Lung (tissue), 12 donors: ENCODE data around the gene NCOR1. TPM values are rescaled to one million over a fixed set of nuclear protein-coding genes. Genes with fewer than 3 reads are reported as not detected.

Experiments used
- ATAC-seq: fragments of 200-7000 bp; cut with Tn5 transposase; one replicate; pipeline ENCODE4 v1.9.1; 2020; ENCODE audit warnings: moderate number of reproducible peaks; ENCODE audit not compliant: insufficient read depth, low FRiP score
- DNase-seq, 3 donors: peaks; one replicate each; pipeline ENCODE4 v3.0.0-alpha.2; 2013 to 2017
- H3K27ac ChIP-seq, 2 donors: one replicate each; pipeline ENCODE4 v1.5.1; 2013; ENCODE audit warnings: mild to moderate bottlenecking in 2 of 2, moderate library complexity in 2 of 2, control low read depth in 1 of 2, inconsistent platforms in 1 of 2, low read depth in 1 of 2, low read length in 1 of 2
- H3K27me3 ChIP-seq, 3 donors: one replicate each; pipeline ENCODE4 v1.5.1; 2013; ENCODE audit warnings: low read length in 2 of 3; ENCODE audit not compliant: control insufficient read depth in 3 of 3, insufficient read depth in 3 of 3
- H3K36me3 ChIP-seq, 4 donors: one replicate each; pipeline ENCODE4 v1.5.1; 2013; ENCODE audit warnings: low read length in 4 of 4, mild to moderate bottlenecking in 1 of 4, moderate library complexity in 1 of 4; ENCODE audit not compliant: control insufficient read depth in 4 of 4, insufficient read depth in 4 of 4
- H3K4me1 ChIP-seq, 5 donors: one replicate each; pipeline ENCODE4 v1.5.1; 2013; ENCODE audit warnings: low read length in 5 of 5, mild to moderate bottlenecking in 2 of 5, moderate library complexity in 1 of 5; ENCODE audit not compliant: control insufficient read depth in 5 of 5, insufficient read depth in 5 of 5
- H3K4me3 ChIP-seq: one replicate; pipeline ENCODE4 v1.5.1; 2013; ENCODE audit warnings: mild to moderate bottlenecking, control low read depth, moderate library complexity
- H3K9ac ChIP-seq, 2 donors: one replicate each; pipeline ENCODE4 v1.5.1; 2013; ENCODE audit warnings: low read length in 2 of 2, control low read depth in 1 of 2; ENCODE audit not compliant: insufficient read depth in 1 of 2
- H3K9me3 ChIP-seq, 4 donors: one replicate each; pipeline ENCODE4 v1.5.1; 2013; ENCODE audit warnings: low read length in 3 of 4, mild to moderate bottlenecking in 1 of 4, moderate library complexity in 1 of 4; ENCODE audit not compliant: control insufficient read depth in 4 of 4, insufficient read depth in 3 of 4
- whole genome bisulfite sequencing, 2 donors: extraction: QIAGEN DNeasy Blood & Tissue Kit; methylation state at CpG; one replicate each; pipeline ENCODE4 v1.1.7; 2013; 5-methylcytosine and 5-hydroxymethylcytosine counted together
- polyA plus RNA-seq, 2 donors: library from polyadenylated mRNA; stranded (reverse); fragments of 200-250 nt; gene quantifications; one replicate each; pipeline ENCODE4 v1.2.1, GENCODE V29; 2013
- total RNA-seq, 2 donors: library from RNA; depleted of rRNA in 1 of 2; stranded (reverse); fragments of >200 nt in 1 of 2; gene quantifications; one replicate each; pipeline ENCODE4 v1.2.1, GENCODE V29; 2014 to 2021
- TF ChIP-seq, protein P1 (sequence below): IDR thresholded peaks from 2 replicates; pipeline ENCODE4 v1.5.1; 2012; ENCODE audit warnings: mild to moderate bottlenecking; ENCODE audit errors: control extremely low read depth, extremely low read depth
- donor health status: control.
- donor health status: control.
- donor health status: Bipolar disorder and iron deficiency.
- donor health status: healthy.
- donor health status: DM: yes; HTN: yes; CAD: no.

The NCOR1 gene
- total and polyA plus RNA-seq, 4 donors: 31.9 to 201 (median 80.3) TPM

DNA sequence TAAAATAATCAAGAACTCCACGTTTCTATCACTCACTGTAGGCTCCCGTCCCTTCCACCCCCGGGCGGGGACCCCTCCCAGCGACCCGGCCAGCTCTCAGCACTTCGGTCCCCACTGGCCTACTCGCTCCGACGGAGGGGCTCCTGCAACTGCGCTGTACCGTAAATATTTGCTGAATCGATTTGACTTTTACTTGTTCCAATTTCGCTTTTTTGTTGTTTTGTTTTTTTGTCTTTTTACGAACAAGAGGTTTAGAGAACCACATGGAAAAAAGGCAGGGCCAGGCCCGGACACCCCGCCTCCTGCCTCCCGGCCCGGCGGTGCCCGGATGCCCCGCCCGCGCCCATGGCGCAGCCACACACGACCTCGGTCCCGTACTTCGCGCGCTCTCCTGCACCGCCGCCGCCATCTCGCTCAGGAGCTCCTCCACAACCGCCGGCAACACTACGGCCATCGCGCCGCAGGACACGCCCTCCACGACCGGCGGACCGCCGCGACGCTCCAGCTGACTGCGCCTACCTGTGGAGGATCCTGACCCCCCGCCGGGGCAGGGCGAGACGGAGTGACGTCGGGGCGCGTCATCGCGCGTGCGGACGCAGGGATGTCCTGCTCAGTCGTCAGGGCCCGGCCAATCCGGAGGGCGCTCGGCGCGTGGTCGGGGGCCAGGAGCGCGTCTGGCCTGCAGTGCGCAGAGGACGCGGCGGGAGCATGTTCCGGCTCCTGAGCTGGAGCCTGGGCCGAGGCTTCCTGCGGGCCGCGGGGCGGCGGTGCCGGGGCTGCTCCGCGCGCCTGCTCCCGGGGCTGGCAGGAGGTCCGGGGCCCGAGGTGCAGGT is 216.0 kb downstream of the NCOR1 start, which contains the start of the genes TTC19 and ZSWIM7:
Gene TTC19, plus strand, starts transcription at position 684 of the 833 bp plus-strand sequence. Its CDS starts 25 bp downstream, at position 709.
Gene ZSWIM7, minus strand, starts transcription at position 564 of the 833 bp plus-strand sequence. Its CDS starts 110 bp downstream, at position 454.
- peaks cover 11 to 37% (median 24%) of the 10 kb centered on the region in 4 donors for H3K36me3 ChIP-seq
- DNase-seq (peak; percentile 96 to 98 (median 97)), ATAC-seq (peak; percentile 96)
- peaks cover 0 to 2% (median 0%) of the 10 kb centered on the region in 4 donors for H3K9me3 ChIP-seq
- peaks cover 2 to 16% (median 11%) of the 10 kb centered on the region in 5 donors for H3K4me1 ChIP-seq
- peak within 1 kb of the TSS; percentile 93 for H3K4me3 ChIP-seq
- TF ChIP-seq, protein P1, sequence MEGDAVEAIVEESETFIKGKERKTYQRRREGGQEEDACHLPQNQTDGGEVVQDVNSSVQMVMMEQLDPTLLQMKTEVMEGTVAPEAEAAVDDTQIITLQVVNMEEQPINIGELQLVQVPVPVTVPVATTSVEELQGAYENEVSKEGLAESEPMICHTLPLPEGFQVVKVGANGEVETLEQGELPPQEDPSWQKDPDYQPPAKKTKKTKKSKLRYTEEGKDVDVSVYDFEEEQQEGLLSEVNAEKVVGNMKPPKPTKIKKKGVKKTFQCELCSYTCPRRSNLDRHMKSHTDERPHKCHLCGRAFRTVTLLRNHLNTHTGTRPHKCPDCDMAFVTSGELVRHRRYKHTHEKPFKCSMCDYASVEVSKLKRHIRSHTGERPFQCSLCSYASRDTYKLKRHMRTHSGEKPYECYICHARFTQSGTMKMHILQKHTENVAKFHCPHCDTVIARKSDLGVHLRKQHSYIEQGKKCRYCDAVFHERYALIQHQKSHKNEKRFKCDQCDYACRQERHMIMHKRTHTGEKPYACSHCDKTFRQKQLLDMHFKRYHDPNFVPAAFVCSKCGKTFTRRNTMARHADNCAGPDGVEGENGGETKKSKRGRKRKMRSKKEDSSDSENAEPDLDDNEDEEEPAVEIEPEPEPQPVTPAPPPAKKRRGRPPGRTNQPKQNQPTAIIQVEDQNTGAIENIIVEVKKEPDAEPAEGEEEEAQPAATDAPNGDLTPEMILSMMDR: peak; percentile 4
- H3K27ac ChIP-seq: peak within 1 kb of the TSS; percentile 88 to 98
- peak within 1 kb of the TSS; percentile 91 to 94 for H3K9ac ChIP-seq
- no peaks in the 10 kb centered on the region for H3K27me3 ChIP-seq
- WGBS, 2 donors: 0% methylated on average over 77 to 91 of the region's 91 CpGs

DNA sequence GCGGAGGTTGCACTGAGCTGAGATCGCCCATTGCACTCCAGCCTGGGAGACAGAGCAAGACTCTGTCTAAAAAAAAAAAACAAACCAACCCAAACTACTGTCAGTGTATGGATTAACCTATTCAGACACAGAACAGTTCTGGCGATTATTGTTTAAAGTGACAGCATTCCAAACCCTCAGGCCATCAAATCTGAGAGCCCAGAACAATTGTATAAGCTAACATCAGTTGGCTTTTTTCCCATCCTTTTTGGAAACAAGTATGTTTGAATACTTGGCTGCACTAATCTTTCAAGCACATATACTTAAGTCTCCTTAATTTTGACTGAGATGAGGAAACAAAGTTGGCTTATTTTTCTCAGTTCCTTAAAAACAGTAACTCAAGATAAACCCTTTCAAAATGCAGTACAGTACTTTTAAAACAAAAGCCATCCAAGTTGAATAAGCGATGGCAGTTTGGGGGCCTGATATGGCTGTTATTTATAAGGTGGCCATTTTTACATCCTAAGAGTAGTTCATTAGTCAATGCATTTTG is 217.2 kb downstream of the NCOR1 start:
- peaks cover 0 to 25% (median 15%) of the 10 kb centered on the region in 4 donors for H3K36me3 ChIP-seq
- DNase-seq (peak in 2 of 3 donors; percentile 52 to 74), ATAC-seq (no peak)
- no peak overlapping the region for H3K4me3 ChIP-seq
- TF ChIP-seq, protein P1: no peak
- H3K4me1 ChIP-seq: peaks cover 2 to 16% (median 11%) of the 10 kb centered on the region in 5 donors
- H3K27ac ChIP-seq: no peak overlapping the region
- peak overlapping the region in 1 of 2 donors; percentile 67 for H3K9ac ChIP-seq
- peaks cover 0 to 2% (median 0%) of the 10 kb centered on the region in 4 donors for H3K9me3 ChIP-seq
- H3K27me3 ChIP-seq: no peaks in the 10 kb centered on the region
- 71 to 80% methylated on average over 4 of the region's 4 CpGs for WGBS, 2 donors

DNA sequence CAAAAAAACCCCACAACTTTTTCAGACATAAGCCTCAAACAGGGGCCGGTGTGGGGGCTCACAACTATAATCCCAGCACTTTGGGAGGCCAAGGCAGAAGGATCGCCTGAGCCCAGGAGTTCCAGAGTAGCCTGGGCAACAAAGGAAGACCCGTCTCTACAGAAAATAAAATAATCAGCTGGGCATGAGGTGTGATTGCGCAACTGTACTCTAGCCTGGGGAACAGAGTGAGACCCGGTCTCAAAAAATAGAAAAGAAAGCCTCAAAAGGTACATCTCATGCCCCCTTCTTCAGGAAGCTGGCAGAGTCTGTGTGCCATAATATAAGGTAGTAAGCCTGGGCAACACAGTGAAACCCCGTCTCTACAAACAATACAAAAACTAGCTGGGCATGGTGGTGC is 219.0 kb downstream of the NCOR1 start:
- no peak for DNase-seq
- H3K36me3 ChIP-seq: peaks cover 0 to 11% (median 4%) of the 10 kb centered on the region in 4 donors
- TF ChIP-seq, protein P1: no peak
- H3K9me3 ChIP-seq: no peaks in the 10 kb centered on the region
- peaks cover 2 to 16% (median 11%) of the 10 kb centered on the region in 5 donors for H3K4me1 ChIP-seq
- no peak for ATAC-seq
- H3K27ac ChIP-seq: no peak overlapping the region
- WGBS, 2 donors: 71 to 73% methylated on average over 6 of the region's 6 CpGs
- no peaks in the 10 kb centered on the region for H3K27me3 ChIP-seq
- H3K4me3 ChIP-seq: no peak overlapping the region
- no peak overlapping the region for H3K9ac ChIP-seq
